GM23338 (cell line): ENCODE results near the gene HES7. TPM values are rescaled to one million over a fixed set of nuclear protein-coding genes. Genes with fewer than 3 reads are reported as not detected.

ENCODE experiments used
- ATAC-seq: fragments of 200-7000 bp; cut with Tn5 transposase; 3 replicates; pipeline ENCODE4 v1.9.1; 2020
- DNase-seq: peaks from one replicate; pipeline ENCODE4 v3.0.0-alpha.2; 2015; ENCODE audit warnings: low spot score
- H2AFZ ChIP-seq: fragments of 200-600 bp; sonication (generic); 2 replicates; pipeline ENCODE4 v1.8.0; 2016; ENCODE audit warnings: antibody characterized with exemption, mild to moderate bottlenecking, moderate library complexity
- H3F3A ChIP-seq: fragments of 200-600 bp; sonication (generic); replicated peaks from 2 replicates; pipeline ENCODE4 v1.8.0; 2017; ENCODE audit warnings: antibody characterized with exemption, mixed run types, low read depth
- H3K27ac ChIP-seq: fragments of 200-600 bp; sonication (generic); 2 replicates; pipeline ENCODE4 v1.6.1; 2016; ENCODE audit warnings: low read depth
- H3K27me3 ChIP-seq: fragments of 200-600 bp; sonication (generic); 2 replicates; pipeline ENCODE4 v1.8.0; 2016; ENCODE audit warnings: mild to moderate bottlenecking, mixed run types, moderate library complexity; ENCODE audit not compliant: insufficient read depth
- H3K36me3 ChIP-seq: fragments of 200-600 bp; sonication (generic); 2 replicates; pipeline ENCODE4 v1.8.0; 2016; ENCODE audit warnings: mild to moderate bottlenecking; ENCODE audit not compliant: insufficient read depth
- H3K4me1 ChIP-seq: fragments of 200-600 bp; sonication (generic); 2 replicates; pipeline ENCODE4 v1.8.0; 2016; ENCODE audit warnings: mild to moderate bottlenecking, moderate library complexity; ENCODE audit not compliant: insufficient read depth
- H3K4me2 ChIP-seq: fragments of 200-600 bp; sonication (generic); 2 replicates; pipeline ENCODE4 v1.7.1; 2017; ENCODE audit warnings: mixed run types
- H3K4me3 ChIP-seq: fragments of 200-600 bp; sonication (generic); 2 replicates; pipeline ENCODE4 v1.6.1; 2016; ENCODE audit warnings: mixed run types
- H3K79me2 ChIP-seq: fragments of 200-600 bp; sonication (generic); replicated peaks from 2 replicates; pipeline ENCODE4 v1.8.0; 2017; ENCODE audit warnings: mild to moderate bottlenecking; ENCODE audit not compliant: insufficient read depth
- H3K9me2 ChIP-seq: fragments of 200-600 bp; sonication (generic); 2 replicates; pipeline ENCODE4 v1.8.0; 2017; ENCODE audit not compliant: insufficient read depth
- H4K20me1 ChIP-seq: fragments of 200-600 bp; sonication (generic); replicated peaks from 2 replicates; pipeline ENCODE4 v1.8.0; 2017; ENCODE audit warnings: mild to moderate bottlenecking; ENCODE audit not compliant: insufficient read depth
- H3K27ac Mint-ChIP-seq: 2 replicates; pipeline ENCODE4 v1.8.0; 2020; ENCODE audit warnings: inconsistent platforms, mild to moderate bottlenecking, moderate library complexity, mixed read lengths
- H3K27me3 Mint-ChIP-seq: 3 replicates; pipeline ENCODE4 v1.8.0; 2022; ENCODE audit warnings: low read depth, mild to moderate bottlenecking, moderate library complexity, mixed read lengths, inconsistent platforms; ENCODE audit not compliant: insufficient read depth, poor library complexity
- H3K36me3 Mint-ChIP-seq: 3 replicates; pipeline ENCODE4 v1.8.0; 2021; ENCODE audit warnings: low read depth, mild to moderate bottlenecking, inconsistent platforms, moderate library complexity, mixed read lengths
- H3K4me1 Mint-ChIP-seq: 3 replicates; pipeline ENCODE4 v1.8.0; 2020; ENCODE audit warnings: mild to moderate bottlenecking, inconsistent platforms, mixed read lengths
- H3K4me3 Mint-ChIP-seq: 3 replicates; pipeline ENCODE4 v1.8.0; 2021; ENCODE audit warnings: moderate library complexity, mild to moderate bottlenecking, inconsistent platforms, mixed read lengths
- H3K9me3 Mint-ChIP-seq: 3 replicates; pipeline ENCODE4 v1.8.0; 2020; ENCODE audit warnings: moderate library complexity, mild to moderate bottlenecking, inconsistent platforms, mixed read lengths
- CREB1 ChIP-seq: fragments of 250-450 bp; sonication (Bioruptor Pico); IDR thresholded peaks from 2 replicates; pipeline ENCODE4 v1.5.0; 2020; ENCODE audit warnings: low read depth, mild to moderate bottlenecking, moderate library complexity
- CTCF ChIP-seq, 2 experiments: fragments of 200-600 bp in 1 of 2; sonication (generic) in 1 of 2; conservative IDR thresholded peaks; 2 replicates each; pipeline versions ENCODE4 v1.5.1 to v1.6.1; 2016 to 2017; ENCODE audit warnings: antibody characterized with exemption in 2 of 2, low read depth in 2 of 2, mild to moderate bottlenecking in 2 of 2, moderate library complexity in 1 of 2
- JUNB ChIP-seq: IDR thresholded peaks from one replicate; pipeline ENCODE4 v1.6.1; 2016; ENCODE audit warnings: antibody characterized with exemption; ENCODE audit not compliant: unreplicated experiment
- POLR2AphosphoS5 ChIP-seq: IDR thresholded peaks from 2 replicates; pipeline ENCODE4 v1.6.1; 2016; ENCODE audit warnings: antibody characterized with exemption, low read depth
- ZNF331 ChIP-seq: fragments of 250-450 bp; sonication (Bioruptor Pico); IDR thresholded peaks from 2 replicates; pipeline ENCODE4 v1.5.0; 2020; ENCODE audit warnings: low read depth, mild to moderate bottlenecking, moderate library complexity
- ZNF462 ChIP-seq: fragments of 250-450 bp; sonication (Bioruptor Pico); IDR thresholded peaks from 2 replicates; pipeline ENCODE4 v1.5.0; 2020; ENCODE audit warnings: mild to moderate bottlenecking, moderate library complexity
- polyA plus RNA-seq: library from polyadenylated mRNA; unstranded; fragments of >200 nt; fragmentation: Nextera tagmentation; extraction: Ambion mirVana; gene quantifications from 2 replicates; pipeline ENCODE4 v1.2.1, GENCODE V29; 2016
- total RNA-seq: library from RNA; depleted of rRNA; stranded (reverse); fragments of >200 nt; shearing (Covaris generic); gene quantifications from 2 replicates; pipeline ENCODE4 v1.2.3, GENCODE V29; 2014

HES7 gene
- total and polyA plus RNA-seq, 2 experiments from 2014 or later, result 0.14 TPM; not detected in 1

GRCh38 chr17:8073627-8074484, 50.0 kb downstream of the HES7 start:
- peak overlapping the region; percentile 74 for H3K4me3 Mint-ChIP-seq
- H3K27me3 Mint-ChIP-seq, result peaks cover 80% of the 10 kb centered on the region
- peak overlapping the region; percentile 68 for H3K4me3 ChIP-seq

More at GRCh38 chr17:8073627-8074484, 50.0 kb downstream of the HES7 start:
- H2AFZ ChIP-seq, result peak overlapping the region; percentile 99
- no peaks in the 10 kb centered on the region for H4K20me1 ChIP-seq
- peaks cover 100% of the 10 kb centered on the region for H3K27me3 ChIP-seq
- Mint-ChIP-seq H3K27ac (no peak overlapping the region), H3K9me3 (peaks cover 2% of the 10 kb centered on the region; the same call in 2 of the 3 replicates), H3K4me1 (peaks cover 18% of the 10 kb centered on the region), H3K36me3 (peaks cover 2% of the 10 kb centered on the region; the same call in 2 of the 3 replicates)
- H3K36me3 ChIP-seq, result no peaks in the 10 kb centered on the region
- no peaks in the 10 kb centered on the region for H3K79me2 ChIP-seq
- H3K4me2 ChIP-seq, result peak overlapping the region; percentile 96
- no peaks in the 10 kb centered on the region for H3F3A ChIP-seq
- peak; percentile 91 for DNase-seq
- no peak for TF ChIP-seq POLR2AphosphoS5
- peak; percentile 73 for TF ChIP-seq CREB1 (CRISPR knock-in tag)
- TF ChIP-seq ZNF331, result no peak
- peak; percentile 87 to 94 for TF ChIP-seq CTCF (conservative IDR thresholded peaks at IDR 0.05; ENCODE audit: low read depth in 2 of 2)
- no peak for TF ChIP-seq ZNF462 (CRISPR knock-in tag)
- TF ChIP-seq JUNB, result no peak
- peaks cover 8% of the 10 kb centered on the region; the same call in 1 of the 2 replicates for H3K4me1 ChIP-seq
- no peaks in the 10 kb centered on the region for H3K9me2 ChIP-seq
- ATAC-seq, result peak; percentile 83
- H3K27ac ChIP-seq, result no peak overlapping the region
